GM21786 (cell line): ENCODE data around the gene ABL1.

Source experiments
- ATAC-seq: cut with Tn5 transposase; IDR thresholded peaks from one replicate; pipeline ENCODE4 v1.9.1; 2021; ENCODE audit not compliant: unreplicated experiment

The ABL1 gene

DNA sequence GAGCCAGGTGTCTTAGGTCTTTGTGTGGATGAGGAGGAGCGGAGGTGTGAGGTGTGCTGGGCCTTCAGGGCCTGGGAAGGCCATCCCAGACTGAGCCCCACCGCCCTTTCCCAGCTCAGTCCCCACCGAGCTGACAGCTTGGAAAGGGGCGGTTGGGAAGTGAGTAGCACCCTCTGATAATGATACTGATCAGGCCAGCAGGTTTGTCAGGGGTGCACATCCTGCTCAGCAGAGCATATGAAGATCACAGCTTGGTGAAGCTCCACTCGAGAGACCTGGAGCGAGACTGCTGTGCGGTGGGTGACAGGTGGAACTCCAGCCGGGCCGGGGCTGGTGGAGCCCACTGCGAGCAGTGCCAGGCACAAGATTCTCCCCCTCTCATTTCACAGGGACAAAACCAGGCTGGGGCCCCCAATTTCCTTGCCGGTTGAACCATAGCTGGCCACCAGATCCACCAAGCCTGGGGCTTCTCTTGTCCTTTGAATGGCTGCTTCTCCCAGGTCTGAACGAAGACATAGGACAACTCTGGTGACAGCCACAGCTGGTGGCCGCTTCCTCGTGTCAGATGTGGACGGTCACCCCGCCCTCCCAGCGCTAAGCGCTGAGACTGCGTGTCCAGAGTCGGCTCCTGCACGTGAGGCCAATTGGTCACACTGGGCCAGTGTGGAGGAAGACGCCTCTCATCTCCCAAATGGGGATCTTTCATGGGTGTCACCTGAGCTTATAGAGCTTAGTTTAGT, 53.3 kb downstream of the ABL1 start:
- no peak for ATAC-seq

DNA sequence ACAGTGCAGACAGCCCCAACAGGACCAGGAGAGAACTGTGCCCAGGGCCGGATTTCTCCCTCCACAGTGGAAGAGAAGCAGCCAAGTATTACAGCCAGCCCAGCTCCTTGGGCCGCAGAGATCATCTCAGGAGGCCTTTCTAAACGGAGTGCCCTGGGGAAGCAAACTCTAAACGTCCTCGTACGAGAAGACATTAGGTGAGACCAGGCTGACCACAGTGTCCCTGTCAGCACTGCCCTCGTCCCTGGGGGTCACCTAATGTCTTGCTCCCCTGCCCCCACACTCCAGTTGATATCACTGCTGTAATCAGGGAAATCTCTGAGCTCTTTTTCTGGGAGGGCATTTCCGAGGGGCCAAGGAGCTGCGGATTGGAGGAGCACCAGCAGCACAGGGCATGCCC, 55.1 kb downstream of the ABL1 start:
- ATAC-seq = no peak

DNA sequence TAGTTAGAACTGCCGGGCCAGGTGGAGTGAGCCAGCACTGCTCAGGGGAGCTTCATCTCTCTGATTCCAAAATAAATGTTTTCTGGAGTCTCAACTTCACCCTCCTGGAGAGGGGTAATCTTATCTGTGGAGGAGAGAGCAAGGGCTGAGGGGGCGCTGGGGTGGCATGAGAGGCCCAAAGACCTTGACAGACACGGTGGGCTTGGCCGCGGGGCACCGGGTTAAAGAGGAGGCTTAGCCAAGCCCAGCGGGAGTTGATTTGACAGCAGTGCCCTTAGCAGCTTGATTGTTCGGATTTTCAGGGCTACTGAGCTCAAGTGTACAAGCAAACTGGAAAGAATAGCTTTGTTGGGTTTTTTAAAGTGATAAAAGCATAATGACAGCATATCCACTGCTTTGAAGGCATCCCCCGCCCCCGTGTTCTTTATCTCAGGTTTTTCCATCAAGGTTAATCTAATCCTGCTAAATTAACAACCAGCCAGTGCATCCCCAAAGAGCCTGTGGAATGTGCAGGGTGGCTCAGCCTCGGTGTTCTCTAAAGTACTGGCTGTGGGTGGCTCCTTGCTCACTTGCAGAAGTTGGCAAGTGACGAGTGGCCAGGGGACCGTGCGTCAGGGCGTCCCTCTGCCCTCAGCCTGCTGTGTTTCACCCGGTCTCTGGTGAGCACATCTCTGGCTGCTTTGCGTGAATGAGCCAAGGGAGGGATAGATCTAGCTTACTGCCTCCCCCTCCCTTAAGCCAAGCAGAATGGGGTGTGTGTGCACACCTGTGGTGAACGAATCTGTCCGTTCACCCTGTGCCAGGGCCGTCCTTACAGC, 56.0 kb downstream of the ABL1 start:
- ATAC-seq = no peak

DNA sequence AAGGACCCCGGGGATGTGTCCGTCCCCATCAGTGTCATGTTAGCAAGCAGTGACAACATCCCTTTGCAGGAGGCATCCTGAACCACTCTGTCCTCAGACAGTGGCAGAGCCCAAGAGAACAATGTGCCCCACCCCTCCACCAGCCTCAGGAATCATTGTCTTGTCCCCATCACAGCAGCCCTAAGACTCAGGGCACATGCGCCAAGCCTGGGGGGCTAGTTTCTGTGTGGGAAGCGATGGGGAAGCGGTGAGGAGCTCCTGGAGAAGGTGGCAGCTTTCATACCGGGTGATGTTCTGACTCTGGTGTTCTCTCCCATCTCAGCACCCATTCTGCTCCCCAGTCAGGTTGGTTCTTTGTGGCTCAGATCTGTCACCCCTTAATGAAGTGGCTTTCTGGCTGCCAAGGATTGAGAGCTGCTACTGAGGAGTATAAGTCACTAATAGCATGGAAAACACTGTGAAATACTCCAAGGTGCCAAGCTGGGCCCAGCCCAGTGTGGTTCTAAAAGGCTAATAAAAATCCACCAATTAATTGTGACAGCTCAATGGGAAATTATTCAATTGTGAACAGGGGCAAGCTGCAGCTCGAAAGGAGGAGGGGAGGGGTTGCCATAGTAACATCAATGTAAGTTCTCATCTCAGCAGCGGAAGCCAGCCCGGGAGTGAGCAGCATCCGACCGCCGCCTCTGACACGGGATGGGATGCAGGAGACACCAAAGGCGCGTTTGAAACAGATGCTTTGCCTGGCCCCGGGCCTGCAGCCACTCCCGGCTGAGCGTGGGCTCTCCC, 56.8 kb downstream of the ABL1 start:
- ATAC-seq = no peak

DNA sequence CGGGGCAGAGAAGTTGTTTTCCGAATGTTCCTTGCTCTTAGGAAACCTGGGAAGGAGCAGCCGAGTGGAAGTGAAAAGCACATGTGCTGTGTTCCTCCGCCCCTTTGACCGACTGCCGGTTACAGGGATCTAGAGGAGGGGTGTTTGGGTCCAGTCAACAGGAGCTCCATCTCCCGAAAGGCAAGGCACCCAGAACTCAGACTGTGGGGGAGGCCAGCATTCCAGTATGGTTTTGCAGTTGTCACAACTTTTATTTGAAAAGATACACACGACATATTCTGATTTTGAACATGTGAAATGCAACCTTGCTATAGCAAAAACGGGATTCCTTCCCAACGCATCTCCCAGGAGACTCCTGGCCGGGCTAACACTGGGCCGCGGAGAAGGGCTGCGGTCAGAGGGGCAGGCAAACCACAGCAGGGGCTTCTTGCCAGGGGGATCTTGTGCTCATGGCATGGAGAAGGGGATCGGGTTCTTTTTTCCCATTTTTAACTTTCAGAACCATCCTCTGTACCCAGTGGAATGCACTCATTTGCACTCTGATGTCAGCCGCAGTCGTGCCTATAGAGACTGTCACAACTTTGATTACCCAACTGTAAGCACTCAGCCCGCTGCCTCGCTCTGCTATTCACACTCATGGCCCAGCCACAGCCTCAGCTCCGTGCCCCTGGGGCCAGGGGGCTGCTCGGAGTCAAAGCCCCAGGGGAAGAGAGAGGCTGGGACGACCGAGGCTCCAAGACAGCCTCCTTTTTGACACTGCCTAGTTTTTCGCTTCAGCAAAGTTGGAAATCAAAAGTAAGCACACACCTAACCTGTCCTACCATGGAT, 57.6 kb downstream of the ABL1 start:
- ATAC-seq = no peak

DNA sequence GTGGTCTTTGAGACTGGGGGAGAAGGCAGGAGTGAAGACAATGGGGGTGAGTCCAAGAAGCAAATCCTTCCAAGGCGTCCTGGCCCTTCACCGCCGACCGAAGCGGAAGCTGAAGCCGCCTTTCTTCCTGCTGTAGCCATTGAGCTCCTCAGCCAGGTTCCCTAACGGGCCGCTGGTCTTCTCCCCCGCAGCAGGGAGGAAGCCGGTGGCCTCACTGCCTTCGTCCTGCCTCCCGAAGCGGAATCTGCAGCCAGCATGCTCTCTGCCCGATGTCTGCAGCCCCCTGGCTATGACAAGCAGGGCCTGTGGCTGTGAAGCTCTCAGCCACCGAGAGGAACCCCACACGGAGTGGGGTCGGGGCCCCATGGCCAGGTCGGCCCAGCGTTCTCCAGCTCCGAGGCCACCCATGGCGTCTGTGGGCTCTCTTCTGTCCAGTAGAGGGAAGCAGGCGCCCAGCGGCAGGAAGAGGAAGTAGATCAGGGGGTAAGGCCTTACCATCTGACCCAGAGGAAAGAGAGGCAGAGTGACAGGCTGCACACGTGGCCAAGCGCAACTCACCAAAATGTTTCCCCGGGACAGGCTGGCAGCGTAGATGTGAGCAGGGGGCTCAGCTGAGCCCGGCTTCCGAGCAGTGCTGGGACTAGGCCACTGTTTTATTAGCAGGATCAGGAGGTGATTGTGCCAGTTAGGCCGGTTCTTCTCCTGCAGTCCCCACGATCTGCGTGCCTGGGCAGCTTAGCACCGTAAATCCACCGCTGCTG, 58.5 kb downstream of the ABL1 start:
- ATAC-seq = no peak

DNA sequence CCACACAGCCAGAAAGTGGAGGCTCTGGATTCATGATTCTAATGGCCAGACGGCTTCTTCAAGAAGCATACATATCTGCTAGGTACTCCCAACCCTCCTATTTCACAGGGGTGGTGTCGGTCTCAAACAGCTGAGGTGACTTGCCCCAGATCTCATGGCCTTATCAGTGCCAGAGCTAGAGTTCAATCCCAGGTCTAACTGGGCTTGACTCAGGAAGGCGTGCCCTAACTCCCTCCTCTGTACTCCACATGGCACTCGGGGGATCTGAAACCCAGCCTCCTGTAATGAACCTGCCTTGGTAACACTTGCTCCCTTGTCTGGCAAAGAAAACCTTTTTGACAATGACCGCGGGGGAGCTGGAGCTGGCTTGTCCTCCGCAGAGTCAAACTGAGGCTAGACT, 59.5 kb downstream of the ABL1 start:
- ATAC-seq = no peak

DNA sequence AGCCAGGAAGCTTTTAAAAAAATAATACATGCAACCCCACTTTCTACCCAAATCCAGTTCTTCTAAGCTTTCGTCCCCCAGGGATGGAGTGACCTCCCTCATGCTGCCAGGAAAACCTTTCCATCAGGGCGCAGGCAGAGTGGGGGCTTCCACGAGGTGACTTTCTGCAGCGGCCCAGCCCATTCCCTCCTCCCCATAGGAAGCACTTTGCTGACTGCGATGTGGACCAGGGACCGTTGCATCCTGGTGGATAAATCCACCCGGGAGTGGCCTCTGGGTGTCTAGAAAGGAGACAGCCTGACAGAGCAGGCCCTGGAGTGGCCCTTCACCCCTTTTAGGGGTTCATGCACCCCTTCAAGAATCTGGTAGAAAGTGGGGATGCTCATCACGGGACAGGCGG, 60.0 kb downstream of the ABL1 start:
- ATAC-seq = no peak

DNA sequence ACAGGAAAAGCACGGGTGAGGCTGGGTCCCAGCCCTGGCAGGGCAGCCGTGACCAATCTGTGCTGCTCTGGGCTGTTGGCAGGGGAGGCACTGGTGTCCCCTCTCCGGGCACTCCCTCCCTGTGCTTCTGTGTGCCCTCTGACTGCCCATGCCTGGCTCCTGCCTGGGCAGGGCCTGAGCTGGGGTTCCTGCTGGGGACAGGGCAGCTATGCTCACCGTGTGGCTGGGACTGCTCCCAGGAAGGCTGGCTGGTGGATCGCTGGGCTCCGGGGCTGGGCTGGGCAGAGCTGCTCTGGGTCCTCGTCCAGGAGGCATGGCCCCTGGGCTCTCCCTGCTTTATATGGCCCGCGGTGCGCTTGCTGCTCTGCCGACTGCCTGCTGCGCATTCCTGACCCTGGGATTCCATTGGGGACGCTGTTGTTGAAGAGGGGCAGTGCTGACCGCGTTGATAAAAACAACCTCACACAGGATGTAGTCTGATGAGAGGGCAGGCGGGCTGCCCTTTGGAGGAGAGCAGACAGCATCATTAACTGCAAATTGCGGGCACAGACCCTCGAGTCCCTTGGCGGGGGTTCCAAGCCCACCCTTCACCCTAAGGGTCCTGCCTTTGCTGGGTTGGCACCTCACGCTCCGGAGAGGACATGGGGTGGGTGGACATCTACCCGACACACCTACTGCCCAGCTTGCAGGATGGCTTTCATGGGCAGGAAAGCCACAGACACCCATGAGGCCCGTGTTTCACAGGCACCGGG, 60.6 kb downstream of the ABL1 start:
- no peak for ATAC-seq

DNA sequence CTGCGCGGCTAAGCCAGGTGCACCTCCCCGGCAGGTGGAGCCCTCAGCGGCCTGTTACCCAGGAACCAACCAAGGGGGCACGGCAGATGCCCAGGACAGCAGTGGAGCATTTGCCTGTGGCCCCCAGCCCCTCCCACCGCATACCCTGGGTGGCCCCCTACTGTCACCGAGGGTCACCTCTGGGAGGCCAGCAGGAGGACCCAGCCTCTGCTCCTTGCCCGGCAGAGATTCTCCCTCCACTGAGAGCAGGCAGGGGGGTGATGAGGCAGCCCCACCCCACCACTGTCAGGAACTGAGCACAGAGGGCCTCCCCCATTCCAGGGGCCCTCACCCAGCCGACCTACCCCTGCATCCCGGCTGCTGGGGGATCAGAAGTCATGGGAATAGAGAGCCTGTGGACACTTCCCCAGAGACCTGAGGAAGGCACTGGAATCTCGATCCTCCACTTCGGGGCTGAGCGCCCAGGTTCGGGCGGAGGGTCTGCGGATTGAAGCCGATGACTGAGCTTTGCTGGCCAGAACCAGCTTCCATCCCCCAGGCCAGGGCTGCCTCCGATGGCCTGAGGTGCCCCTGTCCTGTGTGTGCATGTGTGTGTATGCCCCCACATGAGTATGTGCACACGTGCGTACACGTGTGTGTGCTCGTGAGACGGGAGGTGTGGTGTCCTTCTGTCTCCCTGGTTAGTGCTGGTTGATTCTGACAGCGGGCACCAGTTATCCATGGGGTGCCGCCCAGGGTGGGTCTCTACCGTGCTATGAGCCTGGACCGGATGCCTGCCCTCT, 61.4 kb downstream of the ABL1 start, which contains the start of gene QRFP:
Gene QRFP, minus strand, starts transcription at position 580 of the 782 bp plus-strand sequence. CDS start 2,974 bp downstream, outside the sequence.
- no peak for ATAC-seq

DNA sequence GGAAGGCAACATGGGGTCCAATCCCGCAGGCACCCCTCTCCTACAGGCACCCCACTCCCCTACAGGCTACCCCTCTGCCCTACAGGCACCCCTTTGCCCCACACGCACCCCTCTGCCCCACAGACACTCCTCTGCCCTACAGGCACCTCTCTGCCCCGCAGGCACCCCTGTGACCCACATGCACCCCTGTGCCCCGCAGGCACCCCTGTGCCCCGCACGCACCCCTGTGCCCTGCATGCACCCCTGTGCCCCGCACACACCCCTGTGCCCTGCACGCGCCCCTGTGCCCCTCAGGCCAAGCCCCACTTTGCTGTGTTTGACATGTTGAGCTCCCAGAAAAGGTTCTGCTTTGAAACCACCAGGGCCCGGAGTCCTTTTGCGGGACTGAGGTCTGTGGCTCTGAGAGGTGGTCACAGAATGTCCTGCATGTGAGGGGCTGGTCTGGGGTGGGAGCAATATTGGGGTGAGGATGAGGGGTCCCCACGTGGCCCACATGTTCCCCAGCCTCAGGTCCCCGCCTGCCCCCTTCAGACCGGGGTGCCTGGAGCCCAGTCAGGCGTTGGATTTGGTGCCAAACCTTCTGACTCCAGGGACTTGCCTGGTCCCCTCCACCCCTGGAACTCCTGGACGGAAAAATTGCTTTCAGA, 62.2 kb downstream of the ABL1 start:
- ATAC-seq = no peak

DNA sequence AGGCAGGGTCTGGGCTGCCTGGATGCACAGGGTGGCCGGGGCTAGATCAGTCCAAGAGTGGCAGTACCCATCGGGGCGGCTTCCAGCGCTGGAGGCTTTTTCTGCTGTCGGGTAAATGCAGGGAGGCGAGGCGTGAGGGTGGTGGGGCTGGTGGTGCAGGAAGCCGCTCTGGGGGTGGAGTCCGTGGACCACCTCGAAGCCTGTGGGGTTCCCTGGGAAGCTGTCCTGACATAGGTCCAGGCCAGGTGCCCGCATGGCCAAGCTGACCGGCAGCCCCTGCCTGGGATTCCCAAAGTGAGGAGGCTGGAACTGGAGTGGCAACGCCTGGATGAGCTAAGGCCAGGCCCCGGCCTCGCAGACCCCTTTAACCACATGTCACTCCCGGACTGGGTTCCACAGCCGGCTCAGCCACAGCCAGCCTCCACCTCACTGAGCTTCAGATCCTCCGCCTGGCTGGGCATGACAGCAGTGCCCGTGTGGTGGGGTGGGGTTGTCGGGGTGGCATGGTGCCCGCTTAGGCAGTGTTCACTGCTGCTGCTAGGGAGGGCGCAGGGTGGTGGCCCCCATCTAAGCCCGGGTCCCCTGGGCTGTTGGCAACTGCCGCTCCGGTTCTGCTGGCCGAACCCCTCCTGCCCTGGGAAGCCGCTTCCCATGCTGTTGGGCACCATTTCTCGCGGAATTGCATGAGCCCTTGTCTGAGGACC, 62.9 kb downstream of the ABL1 start:
- no peak for ATAC-seq

DNA sequence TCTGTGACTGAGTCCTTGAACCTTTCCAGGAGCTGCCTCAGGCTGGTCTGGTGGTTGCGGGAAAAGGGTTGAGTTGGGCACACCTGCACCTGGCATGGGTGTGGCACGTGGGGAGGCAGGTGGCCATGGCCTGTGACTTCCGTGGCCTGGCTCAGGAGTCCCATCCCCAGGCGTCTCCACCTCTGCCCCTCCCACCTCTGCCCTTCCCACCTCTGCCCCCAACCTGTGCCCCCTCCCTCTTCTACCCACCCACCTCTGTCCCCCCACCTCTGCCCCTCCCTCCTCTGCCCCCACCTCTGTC, 63.4 kb downstream of the ABL1 start:
- ATAC-seq = no peak

DNA sequence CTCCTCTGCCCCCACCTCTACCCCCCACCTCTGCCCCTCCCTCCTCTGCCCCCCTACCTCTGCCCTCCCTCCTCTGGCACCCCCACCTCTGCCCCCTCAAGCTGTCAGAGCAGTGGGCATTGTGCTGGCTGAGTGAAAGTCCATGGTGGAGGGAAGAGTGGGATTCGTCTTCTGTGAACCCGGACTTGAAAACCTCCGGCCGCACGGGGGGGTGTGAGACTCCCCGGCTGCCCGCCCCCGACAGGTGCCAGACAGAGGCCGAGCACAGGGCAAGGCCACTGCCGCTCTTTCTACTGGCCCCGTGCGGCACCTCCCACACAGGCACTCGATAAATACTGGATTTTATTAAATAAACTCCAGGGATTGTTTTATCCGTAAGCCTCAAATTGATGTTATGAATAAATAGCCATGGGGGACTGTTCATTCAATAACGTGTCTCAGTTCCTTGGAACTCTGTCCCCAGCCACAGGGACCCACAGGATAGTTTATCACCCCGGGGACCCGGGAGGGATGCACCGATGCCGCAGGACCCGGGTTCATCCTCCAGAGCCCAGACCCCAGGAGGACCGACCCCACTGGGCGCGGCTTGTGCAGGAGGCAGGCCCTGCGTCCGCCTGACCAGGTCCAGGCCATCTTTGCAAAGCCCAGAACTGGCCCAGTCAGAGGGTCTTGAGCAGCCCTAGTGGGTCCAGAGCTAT, 64.1 kb downstream of the ABL1 start:
- no peak for ATAC-seq

DNA sequence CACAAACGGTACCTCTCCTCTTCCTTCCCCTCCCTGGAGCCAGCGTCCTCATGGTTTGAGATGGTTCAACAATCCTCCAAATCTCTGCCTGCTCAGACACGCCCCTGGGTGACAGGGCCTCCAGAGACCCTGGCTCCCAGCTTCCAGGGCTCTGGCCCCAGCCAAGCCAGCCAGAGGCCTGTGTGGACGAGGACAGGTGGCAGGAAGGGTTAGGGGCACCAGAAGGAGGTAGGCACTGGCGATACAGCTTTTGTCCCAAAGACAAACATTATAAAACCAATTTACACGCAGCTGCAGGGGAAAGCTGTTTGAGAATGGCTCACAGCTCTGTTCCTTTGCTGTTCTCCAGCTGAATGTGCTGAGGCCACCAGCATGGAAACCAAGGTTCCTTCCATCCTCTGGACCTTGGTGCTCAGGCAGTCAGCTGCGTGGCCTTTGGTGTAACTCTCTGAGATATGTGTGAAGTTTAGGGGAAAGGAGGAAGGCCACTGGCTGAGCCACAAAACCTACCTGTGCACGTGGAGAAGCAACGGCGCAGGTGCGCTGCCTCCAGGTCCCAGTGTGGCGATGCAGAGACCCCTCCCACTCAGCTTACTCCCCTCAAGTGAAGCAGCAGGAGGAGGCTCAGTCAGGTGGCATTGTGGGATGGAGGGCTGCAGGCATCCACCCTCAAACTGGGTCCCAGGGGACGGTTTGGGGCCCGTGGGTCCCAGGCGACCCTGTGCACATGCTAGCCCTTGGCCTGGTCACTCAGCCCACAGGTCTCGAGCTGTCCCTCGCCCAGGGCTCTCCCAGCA, 65.8 kb downstream of the ABL1 start:
- ATAC-seq = no peak

DNA sequence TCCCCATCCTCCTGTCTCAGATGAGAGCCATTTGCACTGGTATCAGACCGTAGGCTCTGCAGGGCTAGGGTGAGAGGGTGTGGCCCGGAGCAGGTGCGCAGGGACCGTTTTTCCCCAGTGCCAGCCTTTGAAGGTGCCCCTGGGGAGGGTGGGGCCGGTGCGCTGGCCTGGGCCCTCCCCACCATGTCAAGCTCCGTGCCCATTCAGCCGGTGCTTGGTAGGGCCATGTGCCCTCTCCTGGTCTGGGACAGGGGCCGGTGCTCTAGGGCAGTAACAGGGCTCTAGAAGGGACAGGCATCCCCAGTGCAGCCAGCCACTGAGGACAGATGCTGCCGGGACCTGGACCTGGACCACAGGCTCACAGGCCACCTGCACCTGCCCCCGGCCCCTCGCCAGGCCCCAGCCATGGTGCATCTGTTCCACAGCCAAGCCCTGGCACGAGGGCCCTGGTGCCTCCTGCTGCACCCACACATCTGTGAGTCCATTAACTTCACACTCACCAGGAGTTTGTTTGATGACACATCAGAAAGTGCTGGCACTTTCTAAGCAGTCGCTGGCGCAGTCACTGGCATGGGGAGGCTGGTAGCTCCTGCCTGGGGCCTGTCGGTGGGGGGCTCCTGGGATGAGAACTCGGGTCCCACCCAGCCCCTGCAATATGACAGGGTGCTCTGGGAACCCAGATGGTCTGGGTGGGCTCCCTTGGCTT, 66.6 kb downstream of the ABL1 start:
- no peak for ATAC-seq
